HepG2 (cell line): ENCODE measurements around the gene KLF18. TPM values are rescaled to one million over a fixed set of nuclear protein-coding genes. Genes with fewer than 3 reads are reported as not detected.

Experiments used
- ATAC-seq: fragments of 200-7000 bp; cut with Tn5 transposase; 3 replicates; pipeline ENCODE4 v1.9.1; 2020; ENCODE audit warnings: mild to moderate bottlenecking, moderate library complexity
- BruUV-seq: library from RNA; stranded (reverse); fragments of 400-500 nt; replicated peaks from 2 replicates; lab custom pipeline; 2021; lab: Mats Ljungman, UMichigan
- CTCF ChIA-PET: fragments of 300-600 bp; formaldehyde crosslinking; extraction: SDS; loops from one replicate; lab custom pipeline; 2021; ENCODE audit warnings: low total read pairs, inconsistent platforms, low intra/inter-chr PET ratio; lab: Yijun Ruan, JAX
- POLR2A ChIA-PET: fragments of 350-600 bp; sonication (Branson Sonifier 250); formaldehyde crosslinking; loops from one replicate; lab custom pipeline; 2020; ENCODE audit warnings: antibody characterized with exemption, inconsistent platforms; lab: Yijun Ruan, JAX
- DNase-seq: peaks from one replicate; pipeline ENCODE4 v3.0.0-alpha.2; 2015; ENCODE audit warnings: low spot score
- FAIRE-seq: peaks from 3 replicates; lab custom pipeline; 2011; peaks lifted over from hg19 to GRCh38; lab: Jason Lieb, UNC
- H2AFZ ChIP-seq: one replicate; pipeline ENCODE4 v1.6.1; 2011; ENCODE audit warnings: low read length, inconsistent platforms
- H3K27ac ChIP-seq: fragments of 300-600 bp; 3 replicates; pipeline ENCODE4 v1.8.0; 2011; ENCODE audit warnings: mixed run types, mild to moderate bottlenecking, mixed read lengths, low read length, inconsistent platforms; ENCODE audit not compliant: insufficient read depth; ENCODE audit errors: extremely low read length
- H3K27me3 ChIP-seq, 2 experiments: fragments of 200-600 bp in 1 of 2; 2 replicates in 1 of 2; 3 replicates in 1 of 2; pipeline versions ENCODE4 v1.6.0 to v1.8.0; 2011; ENCODE audit warnings: low read length in 2 of 2, mild to moderate bottlenecking in 2 of 2, moderate library complexity in 2 of 2, inconsistent platforms in 1 of 2; ENCODE audit not compliant: insufficient read depth in 2 of 2, control insufficient read depth in 1 of 2
- H3K36me3 ChIP-seq, 2 experiments: fragments of 200-600 bp in 1 of 2; replicated peaks in 1 of 2; 2 replicates in 1 of 2; 3 replicates in 1 of 2; pipeline versions ENCODE4 v1.5.1 to v1.8.0; 2011; ENCODE audit warnings: low read length in 2 of 2, inconsistent platforms in 1 of 2; ENCODE audit not compliant: insufficient read depth in 2 of 2, control insufficient read depth in 1 of 2
- H3K4me1 ChIP-seq: 2 replicates; pipeline ENCODE4 v1.5.1; 2012; ENCODE audit warnings: low read length, inconsistent platforms; ENCODE audit not compliant: insufficient read depth
- H3K4me2 ChIP-seq: 2 replicates; pipeline ENCODE4 v1.6.0; 2011; ENCODE audit warnings: low read depth, low read length, inconsistent platforms
- H3K4me3 ChIP-seq, 3 experiments: fragments of 200-600 bp in 1 of 3; sonication (generic), shearing (Covaris generic) in 1 of 3; replicated peaks in 1 of 3; 2 replicates each; pipeline ENCODE4 v1.5.1; 2011 to 2016; ENCODE audit warnings: low read length in 3 of 3, inconsistent platforms in 2 of 3, low read depth in 2 of 3, mild to moderate bottlenecking in 2 of 3, control low read depth in 1 of 3, mixed read lengths in 1 of 3; ENCODE audit not compliant: insufficient read depth in 1 of 3
- H3K79me2 ChIP-seq: one replicate; pipeline ENCODE4 v1.6.1; 2011; ENCODE audit warnings: low read length, inconsistent platforms; ENCODE audit not compliant: insufficient read depth
- H3K9ac ChIP-seq: 2 replicates; pipeline ENCODE4 v1.6.0; 2011; ENCODE audit warnings: mild to moderate bottlenecking, low read depth, low read length, inconsistent platforms; ENCODE audit not compliant: insufficient read depth
- H3K9me3 ChIP-seq: 2 replicates; pipeline ENCODE4 v1.5.1; 2012; ENCODE audit warnings: mild to moderate bottlenecking, low read length
- H4K20me1 ChIP-seq: 2 replicates; pipeline ENCODE4 v1.6.0; 2011; ENCODE audit warnings: inconsistent platforms, mild to moderate bottlenecking, low read length, moderate library complexity; ENCODE audit not compliant: insufficient read depth
- CREB1 ChIP-seq, 2 experiments: fragments of 450-650 bp in 1 of 2; IDR thresholded peaks; 2 replicates each; pipeline ENCODE4 v1.6.1; 2016 to 2017; ENCODE audit warnings: control low read depth in 1 of 2, mild to moderate bottlenecking in 1 of 2, missing compliant biosample characterization in 1 of 2, missing genetic modification characterization in 1 of 2
- KLF6 ChIP-seq: IDR thresholded peaks from 2 replicates; pipeline ENCODE4 v1.8.0; 2016; ENCODE audit warnings: missing biosample characterization, missing genetic modification reagents
- KMT2A ChIP-seq: sonication (generic); formaldehyde crosslinking; IDR thresholded peaks from 2 replicates; pipeline ENCODE4 v1.4.0; 2020; ENCODE audit warnings: missing genetic modification reagents
- RFXAP ChIP-seq: sonication (generic); formaldehyde crosslinking; IDR thresholded peaks from 2 replicates; pipeline ENCODE4 v1.4.0; 2020; ENCODE audit warnings: missing genetic modification reagents, borderline replicate concordance
- SOX13 ChIP-seq, 3 experiments: fragments of 450-650 bp in 1 of 3; sonication (generic) in 1 of 3; formaldehyde crosslinking in 1 of 3; IDR thresholded peaks in 2 of 3; conservative IDR thresholded peaks in 1 of 3; 2 replicates each; pipeline versions ENCODE4 v1.5.0 to v1.6.1; 2016 to 2020; ENCODE audit warnings: antibody characterized with exemption in 1 of 3, mild to moderate bottlenecking in 1 of 3, missing compliant biosample characterization in 1 of 3, missing genetic modification reagents in 1 of 3, moderate library complexity in 1 of 3
- SOX6 ChIP-seq, 2 experiments: fragments of 450-650 bp in 1 of 2; sonication (generic) in 1 of 2; formaldehyde crosslinking in 1 of 2; IDR thresholded peaks; 2 replicates each; pipeline versions ENCODE4 v1.4.0 to v1.6.1; 2017 to 2020; ENCODE audit warnings: antibody characterized with exemption in 1 of 2, mild to moderate bottlenecking in 1 of 2, missing genetic modification reagents in 1 of 2
- TMF1 ChIP-seq: sonication (generic); formaldehyde crosslinking; IDR thresholded peaks from 2 replicates; pipeline ENCODE4 v1.8.1; 2022; ENCODE audit warnings: low read depth, missing genetic modification reagents
- ZNF20 ChIP-seq: sonication (generic); formaldehyde crosslinking; IDR thresholded peaks from 2 replicates; pipeline ENCODE4 v1.4.0; 2020; ENCODE audit warnings: mild to moderate bottlenecking, moderate library complexity, missing genetic modification reagents
- WGBS: methylation state at CpG from one replicate; pipeline ENCODE4 v1.1.6; 2017; ENCODE audit warnings: low lambda C conversion rate; 5-methylcytosine and 5-hydroxymethylcytosine counted together
- in situ Hi-C: cut with HindIII; loops from 2 replicates; pipeline ENCODE4 v1.10.0; 2017; ENCODE audit warnings: low pct_unique_long_range_greater_than_20kb; ENCODE audit not compliant: extremely low pct_ligation_motif_present
- intact Hi-C: fragments of 100-400 bp; cut with micrococcal nuclease; formaldehyde crosslinking; loops from one replicate; pipeline ENCODE4 v1.10.0; 2022; ENCODE audit not compliant: unreplicated experiment
- polyA plus RNA-seq, 8 experiments: library from polyadenylated mRNA; depleted of rRNA in 3 of 8; stranded (reverse) in 7 of 8; unstranded in 1 of 8; fragments of >200 nt; fragmentation: Illumina TruSeq in 4 of 8; extraction: Trizol in 4 of 8; gene quantifications; 2 replicates each; pipeline versions ENCODE4 v1.2.1 to v1.2.3, GENCODE V29; 2011 to 2016; ENCODE audit warnings: low read depth in 4 of 8, missing spikeins in 1 of 8, mixed read lengths in 1 of 8; ENCODE audit not compliant: insufficient read depth in 1 of 8
- total RNA-seq, 5 experiments: library from RNA; depleted of rRNA; stranded (reverse); fragments of >200 nt; fragmentation: Illumina TruSeq; extraction: Trizol; gene quantifications; 2 replicates each; pipeline ENCODE4 v1.2.3, GENCODE V29; 2016; ENCODE audit warnings: low read depth in 1 of 5
- TF ChIP-seq, protein P1 (sequence below): sonication (generic); formaldehyde crosslinking; IDR thresholded peaks from 2 replicates; pipeline ENCODE4 v1.4.0; 2020; ENCODE audit warnings: mild to moderate bottlenecking, missing genetic modification reagents

KLF18 gene
- total and polyA plus RNA-seq, 2 of the 13 experiments (the other 11 are each of a cell fraction or from before 2014, with no cell fraction given) = not detected

DNA sequence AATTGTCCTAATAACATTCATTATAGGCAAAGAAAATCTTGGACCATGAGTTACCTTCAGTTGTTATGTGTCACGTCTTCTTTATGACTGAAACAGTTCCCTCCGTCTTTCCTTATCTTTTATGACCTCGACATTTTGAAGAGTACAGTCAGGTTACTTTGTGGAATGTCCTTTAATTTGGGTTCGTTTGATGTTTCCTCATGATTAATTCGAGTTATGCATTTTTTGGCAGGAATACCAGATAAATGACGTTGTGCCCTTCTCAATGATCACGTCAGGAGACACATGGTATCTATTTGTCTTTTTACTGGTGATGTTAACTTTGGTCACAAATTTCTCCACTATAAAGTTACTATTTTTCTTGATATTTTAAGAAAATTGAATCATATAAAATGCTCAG is 40.1 kb downstream of the KLF18 start:
- Histone ChIP-seq H3K9ac (no peak overlapping the region), H3K27me3 (peaks cover 1 to 13% of the 10 kb centered on the region in 2 experiments; a peak in 3 of 5 replicates), H3K4me3 (no peak overlapping the region), H3K27ac (no peak overlapping the region), H3K36me3 (no peaks in the 10 kb centered on the region), H4K20me1 (no peaks in the 10 kb centered on the region), H3K79me2 (no peaks in the 10 kb centered on the region), H3K4me1 (no peaks in the 10 kb centered on the region), H3K4me2 (no peak overlapping the region), H3K9me3 (no peaks in the 10 kb centered on the region), H2AFZ (no peak overlapping the region)
- TF ChIP-seq CREB1 (IDR thresholded peaks at IDR 0.05) (peak; percentile 38; the same call in 1 of the 2 replicates), CREB1 (CRISPR knock-in tag; IDR thresholded peaks at IDR 0.05) (no peak), TMF1 (CRISPR knock-in tag) (no peak)
- FAIRE-seq (no peak), ATAC-seq (no peak), DNase-seq (no peak)
- intact Hi-C loops = no loop called here
- ChIA-PET CTCF (no interaction called here), POLR2A (no interaction called here)
- WGBS = 6% methylated on average over 7 of the region's 7 CpGs
- BruUV-seq = no TSS peak
- in situ Hi-C loops = no loop called here

DNA sequence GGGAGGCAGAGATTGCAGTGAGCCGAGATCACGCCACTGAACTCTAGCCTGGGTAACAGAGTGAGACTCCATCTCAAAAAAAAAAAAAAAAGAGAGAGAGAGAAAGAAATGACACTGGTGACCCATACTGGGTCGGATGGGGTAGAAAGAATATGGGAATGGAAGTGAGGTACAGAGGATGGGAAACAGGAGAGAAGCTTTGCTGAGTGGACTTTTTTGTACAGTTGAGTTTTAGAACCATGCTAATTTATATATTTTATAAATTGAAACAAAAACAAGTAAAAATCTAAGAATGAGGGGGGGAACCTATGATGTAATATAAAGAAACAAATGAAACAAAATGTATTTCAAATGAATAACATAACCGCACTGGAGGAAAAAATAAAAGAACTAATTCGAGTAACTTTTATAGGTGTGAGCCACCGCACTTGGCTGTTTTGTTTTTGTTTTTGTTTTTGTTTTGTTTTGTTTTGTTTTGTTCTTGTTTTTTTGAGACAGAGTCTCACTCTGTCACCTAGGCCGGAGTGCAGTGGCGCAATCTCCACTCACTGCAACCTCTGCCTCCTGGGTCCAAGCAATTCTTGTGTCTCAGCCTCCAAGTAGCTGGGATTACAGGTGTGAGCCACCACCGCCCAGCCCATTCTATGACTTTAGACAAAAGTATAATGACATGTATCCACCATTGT is 41.1 kb downstream of the KLF18 start:
- Histone ChIP-seq H3K9me3 (no peaks in the 10 kb centered on the region), H3K27me3 (peaks cover 0 to 7% of the 10 kb centered on the region in 2 experiments; a peak in 2 of 5 replicates), H3K4me3 (no peak overlapping the region), H3K79me2 (no peaks in the 10 kb centered on the region), H4K20me1 (no peaks in the 10 kb centered on the region), H3K36me3 (no peaks in the 10 kb centered on the region), H3K9ac (no peak overlapping the region), H3K4me2 (no peak overlapping the region), H2AFZ (no peak overlapping the region), H3K27ac (no peak overlapping the region), H3K4me1 (no peaks in the 10 kb centered on the region)
- FAIRE-seq (no peak), ATAC-seq (no peak), DNase-seq (no peak)
- WGBS = 34% methylated on average over 9 of the region's 9 CpGs
- TF ChIP-seq SOX13 (IDR thresholded peaks at IDR 0.05) (no peak), SOX13 (CRISPR knock-in tag; conservative IDR thresholded peaks at IDR 0.05 in 1 of 2, IDR thresholded peaks at IDR 0.05 in 1 of 2) (no peak), SOX6 (IDR thresholded peaks at IDR 0.05) (no peak), SOX6 (CRISPR knock-in tag; IDR thresholded peaks at IDR 0.05) (no peak), KLF6 (no peak), KMT2A (CRISPR knock-in tag) (no peak), RFXAP (CRISPR knock-in tag) (no peak), ZNF20 (no peak)
- TF ChIP-seq, protein P1, sequence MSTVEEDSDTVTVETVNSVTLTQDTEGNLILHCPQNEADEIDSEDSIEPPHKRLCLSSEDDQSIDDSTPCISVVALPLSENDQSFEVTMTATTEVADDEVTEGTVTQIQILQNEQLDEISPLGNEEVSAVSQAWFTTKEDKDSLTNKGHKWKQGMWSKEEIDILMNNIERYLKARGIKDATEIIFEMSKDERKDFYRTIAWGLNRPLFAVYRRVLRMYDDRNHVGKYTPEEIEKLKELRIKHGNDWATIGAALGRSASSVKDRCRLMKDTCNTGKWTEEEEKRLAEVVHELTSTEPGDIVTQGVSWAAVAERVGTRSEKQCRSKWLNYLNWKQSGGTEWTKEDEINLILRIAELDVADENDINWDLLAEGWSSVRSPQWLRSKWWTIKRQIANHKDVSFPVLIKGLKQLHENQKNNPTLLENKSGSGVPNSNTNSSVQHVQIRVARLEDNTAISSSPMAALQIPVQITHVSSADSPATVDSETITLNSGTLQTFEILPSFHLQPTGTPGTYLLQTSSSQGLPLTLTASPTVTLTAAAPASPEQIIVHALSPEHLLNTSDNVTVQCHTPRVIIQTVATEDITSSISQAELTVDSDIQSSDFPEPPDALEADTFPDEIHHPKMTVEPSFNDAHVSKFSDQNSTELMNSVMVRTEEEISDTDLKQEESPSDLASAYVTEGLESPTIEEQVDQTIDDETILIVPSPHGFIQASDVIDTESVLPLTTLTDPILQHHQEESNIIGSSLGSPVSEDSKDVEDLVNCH = no peak
- intact Hi-C loops (no loop called here), in situ Hi-C loops (no loop called here)
- BruUV-seq = no TSS peak
- POLR2A ChIA-PET = interaction anchor here (0.7 kb wide), 1 partner anchor 280 kb away, joined by 3 read pairs; no protein-coding TSS in a partner anchor
- CTCF ChIA-PET = no interaction called here
